ENCODE data around the gene FDXR. TPM values are rescaled to one million over a fixed set of nuclear protein-coding genes. Genes with fewer than 3 reads are reported as not detected.

FDXR gene
- total and polyA plus RNA-seq, 9 of the 15 experiments (the other 6 are each of a cell fraction or from before 2014, with no cell fraction given) = 0.89 to 70.7 (median 30.9) TPM

DNA sequence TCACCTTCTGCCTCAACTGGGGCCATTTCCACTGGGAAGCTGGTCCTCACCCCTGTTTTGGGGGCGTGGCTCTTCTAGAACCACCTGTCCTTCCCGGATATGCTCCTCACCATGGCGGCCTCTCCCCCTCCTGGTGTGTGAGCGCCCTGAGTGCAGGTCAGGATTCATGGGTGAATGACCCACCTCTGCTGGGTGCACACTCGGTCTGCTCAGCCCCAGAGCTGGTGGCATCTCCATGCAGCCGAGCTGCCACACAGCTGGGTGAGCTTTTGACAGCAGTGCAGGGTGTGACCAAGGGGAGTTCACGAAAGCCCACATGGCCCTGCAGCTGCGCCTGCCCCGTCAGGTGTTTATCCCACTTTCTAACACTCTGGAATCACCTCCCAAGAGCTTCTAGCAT is 40.4 kb downstream of the FDXR start (continued):
- TF ChIP-seq ZNF407 (IDR thresholded peaks at IDR 0.05; ENCODE audit: low read depth) (no peak), SMARCA5 (IDR thresholded peaks at IDR 0.05) (no peak), MCM7 (IDR thresholded peaks at IDR 0.05) (no peak), GATAD2B (IDR thresholded peaks at IDR 0.05; ENCODE audit: borderline replicate concordance) (no peak), FOXK1 (CRISPR knock-in tag; IDR thresholded peaks at IDR 0.05; ENCODE audit: borderline replicate concordance) (no peak), RBM17 (IDR thresholded peaks at IDR 0.05; ENCODE audit: borderline replicate concordance, low read depth, low read length) (no peak), ZNF24 (IDR thresholded peaks at IDR 0.05) (no peak), FOS (IDR thresholded peaks at IDR 0.05; ENCODE audit: extremely low read depth, insufficient read length) (no peak)
- TF ChIP-seq, protein P1, sequence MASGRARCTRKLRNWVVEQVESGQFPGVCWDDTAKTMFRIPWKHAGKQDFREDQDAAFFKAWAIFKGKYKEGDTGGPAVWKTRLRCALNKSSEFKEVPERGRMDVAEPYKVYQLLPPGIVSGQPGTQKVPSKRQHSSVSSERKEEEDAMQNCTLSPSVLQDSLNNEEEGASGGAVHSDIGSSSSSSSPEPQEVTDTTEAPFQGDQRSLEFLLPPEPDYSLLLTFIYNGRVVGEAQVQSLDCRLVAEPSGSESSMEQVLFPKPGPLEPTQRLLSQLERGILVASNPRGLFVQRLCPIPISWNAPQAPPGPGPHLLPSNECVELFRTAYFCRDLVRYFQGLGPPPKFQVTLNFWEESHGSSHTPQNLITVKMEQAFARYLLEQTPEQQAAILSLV (tag; IDR thresholded peaks at IDR 0.05) = no peak
